Measurements from ENCODE around the gene RPUSD4. TPM values are rescaled to one million over a fixed set of nuclear protein-coding genes. Genes with fewer than 3 reads are reported as not detected.

The RPUSD4 gene
- total and polyA plus RNA-seq, 2 experiments from 2014 or later, result 12.1 to 21.3 TPM

DNA sequence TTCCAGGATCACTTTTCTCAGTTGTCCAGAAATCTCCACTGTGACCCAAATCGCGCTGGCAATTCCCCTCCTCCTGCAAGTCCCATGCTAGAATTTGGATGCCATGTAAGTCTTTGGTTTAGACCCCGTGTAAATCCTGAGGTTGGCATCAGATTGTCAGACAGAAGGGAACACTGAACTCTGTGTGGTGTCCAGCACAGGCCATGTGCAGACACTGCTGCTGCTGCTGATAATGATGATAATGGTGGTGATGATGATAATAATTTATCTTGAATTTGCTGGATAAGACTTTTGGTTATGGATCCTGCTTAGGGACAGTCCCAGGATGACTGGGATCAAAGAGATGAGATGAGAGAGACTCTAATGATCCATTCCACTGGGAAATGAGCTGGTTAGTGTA is 45.0 kb downstream of the RPUSD4 start:
- H3K9me2 ChIP-seq (ENCODE audit: insufficient read depth), result no peaks in the 10 kb centered on the region
- no peaks in the 10 kb centered on the region for H3K79me2 ChIP-seq (ENCODE audit: insufficient read depth)
- H3K4me1 ChIP-seq (ENCODE audit: insufficient read depth), result peaks cover 24% of the 10 kb centered on the region
- no peak overlapping the region for H3K4me3 ChIP-seq
- no peak for DNase-seq
- no peaks in the 10 kb centered on the region for H3K36me3 ChIP-seq (ENCODE audit: low read depth)
- H4K20me1 ChIP-seq (ENCODE audit: insufficient read depth), result no peaks in the 10 kb centered on the region
- H2AFZ ChIP-seq, result no peak overlapping the region
- no peak for TF ChIP-seq EZH2 (IDR thresholded peaks at IDR 0.05; ENCODE audit: insufficient read depth, poor library complexity, severe bottlenecking)
- TF ChIP-seq EZH2phosphoT487 (IDR thresholded peaks at IDR 0.05; ENCODE audit: insufficient read depth, low read depth), result no peak
- H3K9me3 ChIP-seq (ENCODE audit: low read depth), result no peaks in the 10 kb centered on the region
- no peaks in the 10 kb centered on the region for H3K27me3 ChIP-seq (replicated peaks; ENCODE audit: insufficient read depth)
- H3F3A ChIP-seq (ENCODE audit: insufficient read depth), result peaks cover 8% of the 10 kb centered on the region; the same call in 1 of the 2 replicates
- no peak overlapping the region for H3K9ac ChIP-seq
- in situ Hi-C loops (cut with MboI), result no loop called here
- 84 to 89% methylated on average over 3 of the region's 3 CpGs for WGBS, 2 experiments (ENCODE audit: low coverage in 1 of 2, low lambda C conversion rate in 2 of 2, missing lambda C conversion rate in 2 of 2)
- no peak overlapping the region for H3K27ac ChIP-seq
- no peak overlapping the region for H3K4me2 ChIP-seq (ENCODE audit: unreplicated experiment)

GRCh38 chr11:126165757-126166156 is 45.7 kb downstream of the RPUSD4 start:
- no peak for DNase-seq
- H3K4me1 ChIP-seq (ENCODE audit: insufficient read depth), result peaks cover 24% of the 10 kb centered on the region
- H3K4me3 ChIP-seq, result no peak overlapping the region
- no peak overlapping the region for H3K9ac ChIP-seq
- H3K79me2 ChIP-seq (ENCODE audit: insufficient read depth), result no peaks in the 10 kb centered on the region
- no peaks in the 10 kb centered on the region for H3K9me2 ChIP-seq (ENCODE audit: insufficient read depth)
- no peak overlapping the region for H3K4me2 ChIP-seq (ENCODE audit: unreplicated experiment)
- TF ChIP-seq EZH2phosphoT487 (IDR thresholded peaks at IDR 0.05; ENCODE audit: insufficient read depth, low read depth), result no peak
- no peak for TF ChIP-seq EZH2 (IDR thresholded peaks at IDR 0.05; ENCODE audit: insufficient read depth, poor library complexity, severe bottlenecking)
- in situ Hi-C loops (cut with MboI), result no loop called here
- no peaks in the 10 kb centered on the region for H3K27me3 ChIP-seq (replicated peaks; ENCODE audit: insufficient read depth)
- peaks cover 8% of the 10 kb centered on the region; the same call in 1 of the 2 replicates for H3F3A ChIP-seq (ENCODE audit: insufficient read depth)
- H3K9me3 ChIP-seq (ENCODE audit: low read depth), result no peaks in the 10 kb centered on the region
- no peak overlapping the region for H2AFZ ChIP-seq
- H3K27ac ChIP-seq, result no peak overlapping the region
- H4K20me1 ChIP-seq (ENCODE audit: insufficient read depth), result no peaks in the 10 kb centered on the region
- no peaks in the 10 kb centered on the region for H3K36me3 ChIP-seq (ENCODE audit: low read depth)
- WGBS, 2 experiments (ENCODE audit: low coverage in 1 of 2, low lambda C conversion rate in 2 of 2, missing lambda C conversion rate in 2 of 2), result 55 to 62% methylated on average over 10 of the region's 10 CpGs

DNA sequence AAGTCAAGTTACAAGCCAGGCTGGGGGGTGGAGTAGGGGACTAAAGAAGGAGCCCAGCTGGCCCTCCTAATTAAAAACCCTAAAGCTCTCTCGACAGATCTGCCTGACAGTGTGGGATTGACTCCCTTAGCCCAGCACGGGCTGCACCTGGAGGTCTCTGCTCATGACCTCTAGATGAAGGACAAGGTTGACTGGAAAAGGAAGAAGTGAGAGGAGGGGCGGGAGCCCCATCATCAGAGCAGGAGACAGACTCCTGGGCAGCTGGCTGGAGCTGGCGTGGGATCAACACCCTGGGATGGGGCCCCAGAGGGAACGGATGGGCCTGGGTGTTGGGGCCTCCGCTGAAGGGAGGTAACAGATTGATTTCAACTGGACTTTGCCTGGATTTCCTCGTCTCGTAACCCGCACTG is 46.1 kb downstream of the RPUSD4 start:
- 88 to 93% methylated on average over 7 to 9 of the region's 9 CpGs for WGBS, 2 experiments (ENCODE audit: low coverage in 1 of 2, low lambda C conversion rate in 2 of 2, missing lambda C conversion rate in 2 of 2)
- peaks cover 8% of the 10 kb centered on the region; the same call in 1 of the 2 replicates for H3F3A ChIP-seq (ENCODE audit: insufficient read depth)
- in situ Hi-C loops (cut with MboI), result no loop called here
- H3K4me2 ChIP-seq (ENCODE audit: unreplicated experiment), result no peak overlapping the region
- no peaks in the 10 kb centered on the region for H4K20me1 ChIP-seq (ENCODE audit: insufficient read depth)
- H3K79me2 ChIP-seq (ENCODE audit: insufficient read depth), result no peaks in the 10 kb centered on the region
- H3K4me1 ChIP-seq (ENCODE audit: insufficient read depth), result peaks cover 24% of the 10 kb centered on the region
- no peak overlapping the region for H2AFZ ChIP-seq
- no peak for TF ChIP-seq EZH2phosphoT487 (IDR thresholded peaks at IDR 0.05; ENCODE audit: insufficient read depth, low read depth)
- TF ChIP-seq EZH2 (IDR thresholded peaks at IDR 0.05; ENCODE audit: insufficient read depth, poor library complexity, severe bottlenecking), result no peak
- no peaks in the 10 kb centered on the region for H3K36me3 ChIP-seq (ENCODE audit: low read depth)
- H3K9me3 ChIP-seq (ENCODE audit: low read depth), result no peaks in the 10 kb centered on the region
- H3K9ac ChIP-seq, result no peak overlapping the region
- H3K9me2 ChIP-seq (ENCODE audit: insufficient read depth), result no peaks in the 10 kb centered on the region
- no peak overlapping the region for H3K27ac ChIP-seq
- no peaks in the 10 kb centered on the region for H3K27me3 ChIP-seq (replicated peaks; ENCODE audit: insufficient read depth)
- H3K4me3 ChIP-seq, result no peak overlapping the region
- no peak for DNase-seq

GRCh38 chr11:126164781-126165180 is 46.7 kb downstream of the RPUSD4 start:
- H3K36me3 ChIP-seq (ENCODE audit: low read depth), result no peaks in the 10 kb centered on the region
- no peaks in the 10 kb centered on the region for H3K27me3 ChIP-seq (replicated peaks; ENCODE audit: insufficient read depth)
- no peak overlapping the region for H2AFZ ChIP-seq
- H3K9me2 ChIP-seq (ENCODE audit: insufficient read depth), result no peaks in the 10 kb centered on the region
- H3F3A ChIP-seq (ENCODE audit: insufficient read depth), result peaks cover 8% of the 10 kb centered on the region; the same call in 1 of the 2 replicates
- no peaks in the 10 kb centered on the region for H4K20me1 ChIP-seq (ENCODE audit: insufficient read depth)
- no peak overlapping the region for H3K4me2 ChIP-seq (ENCODE audit: unreplicated experiment)
- WGBS, 2 experiments (ENCODE audit: low coverage in 1 of 2, low lambda C conversion rate in 2 of 2, missing lambda C conversion rate in 2 of 2), result 94 to 95% methylated on average over 8 of the region's 8 CpGs
- no peak overlapping the region for H3K27ac ChIP-seq
- in situ Hi-C loops (cut with MboI), result no loop called here
- DNase-seq, result no peak
- H3K9ac ChIP-seq, result no peak overlapping the region
- TF ChIP-seq EZH2phosphoT487 (IDR thresholded peaks at IDR 0.05; ENCODE audit: insufficient read depth, low read depth) (no peak), EZH2 (IDR thresholded peaks at IDR 0.05; ENCODE audit: insufficient read depth, poor library complexity, severe bottlenecking) (no peak)
- H3K79me2 ChIP-seq (ENCODE audit: insufficient read depth), result no peaks in the 10 kb centered on the region
- peaks cover 24% of the 10 kb centered on the region for H3K4me1 ChIP-seq (ENCODE audit: insufficient read depth)
- no peak overlapping the region for H3K4me3 ChIP-seq
- no peaks in the 10 kb centered on the region for H3K9me3 ChIP-seq (ENCODE audit: low read depth)

DNA sequence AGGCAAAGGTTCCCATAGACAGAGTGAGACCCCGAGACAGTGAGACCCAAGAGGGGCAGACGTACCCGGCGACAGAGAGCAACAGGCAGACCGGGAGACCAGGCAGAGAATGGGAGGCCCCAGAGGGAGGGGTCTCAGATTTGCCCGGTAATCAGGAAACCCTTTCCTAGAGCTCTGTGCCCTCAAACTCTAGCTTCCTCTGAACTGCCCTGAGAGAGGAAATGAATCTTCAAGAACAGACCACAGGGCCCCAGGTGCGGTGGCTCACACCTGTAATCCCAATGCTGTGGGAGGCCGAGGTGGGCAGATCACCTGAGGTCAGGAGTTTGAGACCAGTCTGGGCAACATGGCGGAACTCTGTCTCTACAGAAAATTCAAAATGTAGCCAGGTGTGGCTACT is 47.7 kb downstream of the RPUSD4 start:
- Histone ChIP-seq H2AFZ (peak overlapping the region; percentile 73), H3K79me2 (ENCODE audit: insufficient read depth) (no peaks in the 10 kb centered on the region), H3K4me1 (ENCODE audit: insufficient read depth) (peaks cover 15% of the 10 kb centered on the region), H4K20me1 (ENCODE audit: insufficient read depth) (no peaks in the 10 kb centered on the region), H3F3A (ENCODE audit: insufficient read depth) (peaks cover under 1% of the 10 kb centered on the region; the same call in 1 of the 2 replicates), H3K4me2 (ENCODE audit: unreplicated experiment) (peak overlapping the region; percentile 74), H3K4me3 (no peak overlapping the region), H3K9me3 (ENCODE audit: low read depth) (no peaks in the 10 kb centered on the region), H3K27me3 (replicated peaks; ENCODE audit: insufficient read depth) (no peaks in the 10 kb centered on the region), H3K36me3 (ENCODE audit: low read depth) (no peaks in the 10 kb centered on the region), H3K9me2 (ENCODE audit: insufficient read depth) (no peaks in the 10 kb centered on the region), H3K27ac (no peak overlapping the region), H3K9ac (peak overlapping the region; percentile 64)
- in situ Hi-C loops (cut with MboI), result no loop called here
- TF ChIP-seq EZH2 (IDR thresholded peaks at IDR 0.05; ENCODE audit: insufficient read depth, poor library complexity, severe bottlenecking) (no peak), EZH2phosphoT487 (IDR thresholded peaks at IDR 0.05; ENCODE audit: insufficient read depth, low read depth) (no peak)
- no peak for DNase-seq
- 76 to 83% methylated on average over 9 of the region's 9 CpGs for WGBS, 2 experiments (ENCODE audit: low coverage in 1 of 2, low lambda C conversion rate in 2 of 2, missing lambda C conversion rate in 2 of 2)
